NCI-H446 treated with DMSO at 0.1 percent for 48 hours (cell line): ENCODE data around the gene TTLL12.

Experiments
- DNase-seq: peaks from one replicate; lab custom pipeline; 2025; lab: John Stamatoyannopoulos, UW

Gene TTLL12

DNA sequence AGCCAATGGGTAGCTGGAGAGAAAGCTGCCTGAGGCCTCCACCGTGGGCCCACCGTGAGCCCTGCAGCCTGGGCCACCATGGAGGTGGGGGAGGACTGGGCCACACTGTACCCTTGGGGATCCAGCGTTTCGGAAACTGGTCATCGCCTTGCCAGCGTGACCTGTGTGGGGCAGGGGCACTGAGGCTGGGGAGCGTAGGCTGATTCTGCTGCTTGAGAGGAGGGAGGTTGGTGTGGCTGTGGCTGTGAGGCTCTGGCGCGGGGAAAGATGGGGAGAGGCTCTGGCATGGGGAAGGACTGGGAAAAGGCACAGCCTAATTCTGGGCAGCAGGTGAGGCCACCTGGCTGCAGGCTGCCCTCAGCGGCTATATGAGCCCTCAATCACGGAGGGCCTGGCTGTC, 12.6 kb upstream of the TTLL12 start:
- DNase-seq, result no peak

GRCh38 chr22:43198936-43199335, 12.0 kb upstream of the TTLL12 start:
- no peak for DNase-seq

- DNase-seq, result no peak
These were observed 11.2 kb upstream of the TTLL12 start for GRCh38 chr22:43198126-43198525.

DNA sequence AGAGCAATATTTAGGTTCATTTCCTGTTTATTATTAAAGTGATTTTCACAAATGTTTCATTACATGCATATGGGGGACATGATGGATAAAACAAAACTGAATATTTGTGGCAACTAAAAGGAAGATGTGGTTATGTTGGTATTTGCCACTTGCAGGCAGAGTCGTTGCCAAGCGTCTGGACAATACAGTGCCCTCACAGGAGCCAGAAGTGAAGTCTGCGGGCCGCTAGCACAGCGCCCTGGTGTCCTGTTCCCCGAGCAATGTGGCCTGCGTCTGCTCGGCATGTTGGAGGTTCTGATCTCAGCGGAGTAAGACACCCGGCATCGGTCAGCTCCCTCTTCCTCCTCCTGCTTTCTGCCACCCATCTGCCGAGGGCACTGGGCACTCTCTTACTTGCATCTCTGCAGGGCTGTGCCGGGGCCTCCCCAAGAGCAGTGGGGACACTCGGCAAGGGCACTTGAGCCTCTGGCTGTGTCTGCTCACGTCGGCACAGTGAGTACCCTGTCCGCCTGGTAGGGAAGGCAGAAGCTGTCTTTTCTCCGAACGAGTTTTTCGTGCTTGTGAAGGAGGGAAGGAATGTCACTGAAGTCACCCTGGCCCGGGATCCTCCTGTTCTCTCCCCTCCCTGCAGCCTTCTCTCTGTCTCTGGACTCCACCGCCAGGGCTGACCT, 10.5 kb upstream of the TTLL12 start:
- no peak for DNase-seq

DNA sequence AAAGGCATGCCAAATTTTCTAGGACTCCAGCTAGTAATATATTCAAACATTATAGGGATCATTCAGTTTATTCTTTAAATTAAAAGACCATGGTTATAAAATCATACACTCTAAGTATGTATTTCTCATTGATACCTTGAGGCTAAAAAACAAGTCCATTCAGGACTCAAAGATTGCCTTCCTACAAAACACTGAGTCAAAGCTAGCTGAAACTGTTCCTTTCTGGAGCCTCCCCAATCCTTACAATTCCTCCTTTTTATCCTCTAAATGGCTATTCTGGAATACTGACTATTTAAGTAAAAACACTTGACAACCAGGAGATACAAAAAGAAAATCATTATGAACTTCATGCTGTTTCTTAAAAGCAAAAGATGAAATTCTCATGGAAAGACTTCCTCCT, 4.9 kb upstream of the TTLL12 start:
- no peak for DNase-seq

GRCh38 chr22:43188829-43189545, 2.1 kb upstream of the TTLL12 start:
- DNase-seq, result no peak

GRCh38 chr22:43187171-43188099, 501 bp upstream of the TTLL12 start:
- peak; percentile 91 for DNase-seq

DNA sequence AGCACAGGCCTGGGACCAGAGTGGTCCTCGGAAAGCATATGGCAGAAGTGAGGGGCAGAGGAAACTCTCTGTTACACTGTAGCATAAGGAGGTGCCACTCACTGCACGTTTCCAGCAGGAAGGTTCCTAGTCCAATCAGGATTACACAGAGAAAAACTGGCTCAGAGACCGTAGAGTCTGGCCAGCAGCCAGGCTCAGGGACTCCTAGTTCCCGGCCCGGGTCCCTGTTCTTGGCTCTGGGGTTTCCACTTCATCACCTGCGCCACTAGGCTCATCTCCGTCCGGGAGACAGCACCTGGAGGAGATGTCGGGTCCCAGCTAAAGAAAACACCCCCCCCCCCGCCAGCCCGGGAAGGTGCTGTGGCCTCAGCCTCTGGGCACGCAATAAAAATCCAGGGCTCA, 1.1 kb downstream of the TTLL12 start:
- peak; percentile 44 for DNase-seq

- no peak for DNase-seq
These were observed 3.2 kb downstream of the TTLL12 start for GRCh38 chr22:43183496-43184277.

DNA sequence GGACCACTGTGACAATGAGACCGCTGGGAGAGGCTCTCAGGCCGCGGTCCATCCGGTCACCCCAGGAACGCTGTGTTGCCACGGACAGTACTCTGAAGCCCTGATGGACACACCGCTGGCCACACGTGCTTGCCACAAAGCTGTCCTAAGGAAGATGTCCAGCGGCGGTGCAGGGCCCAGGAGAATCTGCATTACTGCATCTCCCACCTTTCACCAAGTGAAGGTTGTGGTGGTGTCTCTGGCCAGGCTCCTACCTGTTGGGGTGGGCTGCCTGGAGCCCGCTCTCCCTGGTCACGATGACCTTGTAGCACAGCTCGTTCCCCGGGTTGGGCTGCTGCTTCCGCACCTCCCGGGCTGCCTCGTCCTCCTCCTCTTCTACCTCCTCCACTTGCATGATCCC, 4.2 kb downstream of the TTLL12 start:
- DNase-seq, result no peak

GRCh38 chr22:43182118-43182517, 4.8 kb downstream of the TTLL12 start:
- DNase-seq, result no peak

- DNase-seq, result no peak
These were observed 5.4 kb downstream of the TTLL12 start for GRCh38 chr22:43181321-43182076.

GRCh38 chr22:43180670-43181069, 6.3 kb downstream of the TTLL12 start:
- DNase-seq, result no peak

DNA sequence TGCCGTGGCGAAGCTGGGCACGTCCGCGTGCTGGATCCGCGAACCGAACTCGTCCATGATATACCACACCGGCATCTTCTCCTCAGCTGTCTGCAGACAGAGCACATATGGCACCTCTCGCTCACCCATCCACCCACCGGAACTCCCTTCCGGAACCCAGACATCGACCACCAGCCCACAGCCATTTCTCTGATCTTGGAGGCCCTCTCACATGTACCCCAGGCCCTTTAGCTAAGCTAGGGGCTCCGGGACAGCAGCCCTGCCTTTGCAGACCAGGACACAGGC, 7.1 kb downstream of the TTLL12 start:
- DNase-seq, result no peak

- DNase-seq, result no peak
These were observed 7.6 kb downstream of the TTLL12 start for GRCh38 chr22:43179146-43179910.

DNA sequence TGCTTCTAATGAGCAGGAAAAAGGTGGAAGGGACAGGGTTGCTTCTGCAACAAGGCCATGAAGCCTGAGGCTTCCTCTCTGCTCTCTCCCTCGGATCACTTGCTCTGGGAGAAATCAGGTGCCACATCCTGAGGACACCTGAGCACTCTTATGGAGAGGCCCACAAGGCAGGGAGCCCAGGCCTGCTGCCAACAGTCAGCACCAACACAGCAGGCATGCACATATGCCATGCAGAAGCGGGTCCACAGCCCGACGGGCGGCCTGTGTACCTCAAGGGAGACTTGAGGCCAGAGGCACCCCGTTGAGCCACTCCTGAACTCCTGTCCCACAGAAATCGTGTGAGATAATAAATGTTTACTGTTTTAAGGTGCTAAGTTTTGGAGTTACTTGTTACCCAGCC, 9.5 kb downstream of the TTLL12 start:
- DNase-seq, result no peak

DNA sequence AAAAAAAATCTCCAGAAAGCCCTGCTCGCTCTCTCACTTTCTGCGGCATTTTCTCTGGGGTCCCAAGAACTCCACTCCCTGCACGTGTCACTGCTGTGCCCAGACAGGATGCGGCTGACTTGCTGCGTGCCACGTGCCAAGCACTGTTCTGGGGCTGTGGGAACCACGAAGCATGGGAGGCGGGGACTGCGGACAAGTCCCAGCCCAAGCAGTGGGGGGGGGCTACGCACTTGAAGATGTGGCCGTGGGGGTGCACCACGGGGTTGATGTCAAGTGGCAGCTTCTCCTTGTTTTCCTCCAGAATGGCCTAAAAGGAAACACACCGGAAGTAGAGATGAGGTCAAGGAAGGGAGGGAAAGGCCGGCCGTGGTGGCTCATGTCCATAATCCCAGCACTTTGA, 10.8 kb downstream of the TTLL12 start:
- no peak for DNase-seq

DNA sequence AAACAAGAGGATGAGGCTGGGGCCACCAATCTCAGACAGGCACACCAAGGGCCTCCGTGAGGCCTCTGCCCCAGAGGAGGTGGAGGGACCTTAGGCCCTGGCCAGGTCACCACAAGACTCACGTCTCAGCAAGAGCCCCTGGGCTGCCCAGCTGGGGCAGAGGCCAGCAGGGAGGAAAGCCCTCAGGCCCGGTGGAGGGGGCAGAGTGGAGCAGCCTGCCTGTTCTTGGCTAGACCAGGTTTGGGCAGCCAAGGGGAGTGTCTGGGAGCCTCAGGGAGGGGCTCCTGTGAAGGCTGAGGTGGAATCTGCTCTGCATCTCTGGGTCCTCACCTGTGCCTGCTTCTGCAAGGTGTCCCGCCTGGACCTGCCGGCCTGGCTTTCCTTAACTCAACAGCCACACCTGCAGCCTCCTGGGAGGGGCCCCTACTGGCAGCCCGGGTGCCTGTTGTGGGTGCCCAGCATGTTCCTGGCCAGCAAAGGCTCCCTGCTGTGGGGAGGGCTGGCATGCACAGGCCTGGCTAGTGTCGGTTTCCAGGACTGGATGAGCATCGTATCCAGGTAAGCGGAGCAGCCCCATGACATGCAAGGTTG, 11.9 kb downstream of the TTLL12 start:
- DNase-seq, result no peak

DNA sequence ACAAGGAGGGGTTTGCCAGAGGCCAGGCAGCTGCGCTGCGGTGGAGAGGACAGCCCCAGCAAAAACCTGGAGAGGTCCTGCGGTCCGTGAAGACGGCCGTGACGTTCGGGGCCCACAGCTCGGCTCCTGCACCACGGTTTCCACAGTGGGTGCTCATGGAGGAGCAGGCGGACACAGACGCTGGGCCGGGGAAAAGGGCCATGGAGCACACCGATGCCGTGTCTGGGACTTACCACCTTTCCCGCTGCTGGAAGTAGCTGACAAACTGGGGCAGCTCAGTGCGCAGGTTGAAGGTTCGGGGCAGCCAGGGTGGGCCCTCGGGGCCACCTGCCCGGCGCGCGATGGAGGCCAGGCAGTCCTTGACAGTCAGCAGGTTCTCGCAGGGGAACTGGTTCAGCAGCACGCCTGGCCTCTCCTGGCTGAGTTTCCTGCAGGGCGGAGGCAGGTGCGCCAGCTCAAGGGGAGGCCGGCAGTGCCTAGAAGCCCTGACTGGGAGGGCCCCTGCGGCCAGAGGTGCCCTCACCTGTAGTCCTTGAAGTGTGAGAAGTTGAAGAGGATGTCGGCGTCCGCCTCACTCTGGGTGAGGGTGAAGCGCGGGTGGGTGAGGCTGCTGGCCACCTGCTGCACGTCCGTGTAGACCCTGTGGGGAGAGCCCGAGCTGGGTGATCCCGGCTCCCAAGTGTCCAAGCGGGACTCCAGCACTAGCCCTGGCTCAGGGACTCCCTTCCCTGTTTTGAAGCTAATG, 12.8 kb downstream of the TTLL12 start:
- DNase-seq, result no peak

DNA sequence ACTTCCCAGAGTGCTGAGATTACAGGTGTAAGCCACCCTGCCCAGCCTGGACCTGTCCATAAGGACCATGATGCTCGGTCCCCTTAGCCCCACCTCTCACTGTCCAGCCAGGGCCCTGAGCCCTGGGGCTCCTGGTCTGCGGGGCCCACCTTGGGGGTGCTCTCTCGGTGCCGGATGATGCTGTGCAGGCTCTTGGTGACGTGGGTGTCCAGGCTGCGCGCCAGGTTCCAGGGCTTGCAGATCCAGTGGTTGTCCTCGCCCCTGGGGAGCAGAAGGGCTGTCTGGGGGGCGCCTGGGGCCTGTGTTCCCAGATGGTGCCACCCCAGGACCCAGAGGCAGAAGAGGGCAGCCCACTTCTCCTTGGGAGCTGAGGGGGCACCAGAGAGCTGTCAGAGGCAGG, 13.4 kb downstream of the TTLL12 start:
- DNase-seq, result no peak
